HEK293 (cell line): Measurements from ENCODE around the gene HS3ST4.

Source experiments
- CTCF ChIA-PET: fragments of 350-600 bp; formaldehyde crosslinking; extraction: SDS; loops from one replicate; lab custom pipeline; 2021; ENCODE audit warnings: antibody characterized with exemption; lab: Yijun Ruan, JAX
- POLR2A ChIA-PET: fragments of 300-600 bp; formaldehyde crosslinking; extraction: SDS; loops from one replicate; lab custom pipeline; 2020; ENCODE audit warnings: antibody characterized with exemption, inconsistent platforms; lab: Yijun Ruan, JAX
- H3K27ac ChIP-seq: fragments of 200-500 bp; sonication (Bioruptor generic); 2 replicates; pipeline ENCODE4 v1.5.1; 2014; ENCODE audit warnings: low read depth, low read length, control low read depth, inconsistent platforms; ENCODE audit errors: extremely low read depth
- H3K36me3 ChIP-seq, 2 experiments: fragments of 200-500 bp in 1 of 2; sonication (Bioruptor generic) in 1 of 2; 1 replicate in 1 of 2; 2 replicates in 1 of 2; pipeline ENCODE4 v1.5.1; 2014 to 2017; ENCODE audit warnings: inconsistent platforms in 2 of 2, low read length in 2 of 2; ENCODE audit not compliant: control insufficient read depth in 2 of 2, insufficient read depth in 1 of 2
- H3K4me1 ChIP-seq: fragments of 200-500 bp; sonication (Bioruptor generic); 2 replicates; pipeline ENCODE4 v1.5.1; 2014; ENCODE audit warnings: mild to moderate bottlenecking, low read length, inconsistent platforms; ENCODE audit not compliant: control insufficient read depth, insufficient read depth
- H3K4me3 ChIP-seq: 2 replicates; pipeline ENCODE4 v1.5.1; 2011; ENCODE audit warnings: low read depth, mild to moderate bottlenecking, control low read depth, low read length, moderate library complexity
- H3K9me3 ChIP-seq: fragments of 200-500 bp; sonication (Bioruptor generic); 2 replicates; pipeline ENCODE4 v1.5.1; 2014; ENCODE audit warnings: low read depth, low read length, inconsistent platforms; ENCODE audit not compliant: control insufficient read depth, insufficient read depth
- EGR2 ChIP-seq: fragments of 450-650 bp; formaldehyde crosslinking; IDR thresholded peaks from 2 replicates; pipeline ENCODE4 v1.5.1; 2016; ENCODE audit warnings: low read depth, missing biosample characterization, missing genetic modification characterization
- FEZF1 ChIP-seq: fragments of 450-650 bp; formaldehyde crosslinking; IDR thresholded peaks from 2 replicates; pipeline ENCODE4 v1.5.1; 2016; ENCODE audit warnings: missing biosample characterization, missing genetic modification characterization
- GLI2 ChIP-seq: fragments of 450-650 bp; formaldehyde crosslinking; IDR thresholded peaks from 2 replicates; pipeline ENCODE4; 2017; ENCODE audit warnings: missing biosample characterization, missing genetic modification characterization, low read depth, borderline replicate concordance
- SP3 ChIP-seq: fragments of 450-650 bp; formaldehyde crosslinking; IDR thresholded peaks from 2 replicates; pipeline ENCODE4 v1.5.1; 2016; ENCODE audit warnings: missing biosample characterization, missing genetic modification characterization
- TCF7L2 ChIP-seq: IDR thresholded peaks from 2 replicates; pipeline ENCODE4 v1.6.1; 2011; ENCODE audit warnings: low read depth, mild to moderate bottlenecking, inconsistent platforms, low read length, moderate library complexity, borderline replicate concordance
- ZBTB21 ChIP-seq: fragments of 450-650 bp; formaldehyde crosslinking; IDR thresholded peaks from 2 replicates; pipeline ENCODE4 v1.5.1; 2017; ENCODE audit warnings: missing biosample characterization, missing genetic modification characterization
- ZNF324 ChIP-seq: fragments of 450-650 bp; formaldehyde crosslinking; IDR thresholded peaks from 2 replicates; pipeline ENCODE4 v1.5.1; 2016; ENCODE audit warnings: missing biosample characterization, missing genetic modification characterization
- ZNF423 ChIP-seq: fragments of 450-650 bp; formaldehyde crosslinking; IDR thresholded peaks from 2 replicates; pipeline ENCODE4 v1.5.1; 2016; ENCODE audit warnings: missing biosample characterization, missing genetic modification characterization
- ZNF585B ChIP-seq: fragments of 450-650 bp; formaldehyde crosslinking; IDR thresholded peaks from 2 replicates; pipeline ENCODE4 v1.5.1; 2016; ENCODE audit warnings: missing biosample characterization, missing genetic modification characterization
- ZNF623 ChIP-seq: fragments of 450-650 bp; formaldehyde crosslinking; IDR thresholded peaks from 2 replicates; pipeline ENCODE4 v1.5.1; 2016; ENCODE audit warnings: missing biosample characterization, missing genetic modification characterization
- ZNF701 ChIP-seq: fragments of 450-650 bp; formaldehyde crosslinking; IDR thresholded peaks from 2 replicates; pipeline ENCODE4 v1.5.1; 2016; ENCODE audit warnings: missing biosample characterization, missing genetic modification characterization
- ZNF830 ChIP-seq: fragments of 450-650 bp; IDR thresholded peaks from 2 replicates; pipeline ENCODE4 v1.5.0; 2018; ENCODE audit warnings: missing biosample characterization, missing genetic modification characterization, low read depth, mild to moderate bottlenecking, moderate library complexity
- ZSCAN16 ChIP-seq: fragments of 450-650 bp; formaldehyde crosslinking; IDR thresholded peaks from 2 replicates; pipeline ENCODE4 v1.5.1; 2016; ENCODE audit warnings: missing biosample characterization, missing genetic modification characterization
- TF ChIP-seq, protein P1 (sequence below): fragments of 450-650 bp; formaldehyde crosslinking; conservative IDR thresholded peaks from 2 replicates; pipeline ENCODE4 v1.5.1; 2016; ENCODE audit warnings: low read depth, missing biosample characterization, missing genetic modification characterization
- TF ChIP-seq, protein P2 (sequence below): fragments of 450-650 bp; formaldehyde crosslinking; IDR thresholded peaks from 2 replicates; pipeline ENCODE4 v1.5.1; 2016; ENCODE audit warnings: missing biosample characterization, missing genetic modification characterization
- TF ChIP-seq, protein P3 (sequence below): fragments of 450-650 bp; formaldehyde crosslinking; IDR thresholded peaks from 2 replicates; pipeline ENCODE4 v1.5.1; 2017; ENCODE audit warnings: missing biosample characterization, missing genetic modification characterization

Gene HS3ST4

DNA sequence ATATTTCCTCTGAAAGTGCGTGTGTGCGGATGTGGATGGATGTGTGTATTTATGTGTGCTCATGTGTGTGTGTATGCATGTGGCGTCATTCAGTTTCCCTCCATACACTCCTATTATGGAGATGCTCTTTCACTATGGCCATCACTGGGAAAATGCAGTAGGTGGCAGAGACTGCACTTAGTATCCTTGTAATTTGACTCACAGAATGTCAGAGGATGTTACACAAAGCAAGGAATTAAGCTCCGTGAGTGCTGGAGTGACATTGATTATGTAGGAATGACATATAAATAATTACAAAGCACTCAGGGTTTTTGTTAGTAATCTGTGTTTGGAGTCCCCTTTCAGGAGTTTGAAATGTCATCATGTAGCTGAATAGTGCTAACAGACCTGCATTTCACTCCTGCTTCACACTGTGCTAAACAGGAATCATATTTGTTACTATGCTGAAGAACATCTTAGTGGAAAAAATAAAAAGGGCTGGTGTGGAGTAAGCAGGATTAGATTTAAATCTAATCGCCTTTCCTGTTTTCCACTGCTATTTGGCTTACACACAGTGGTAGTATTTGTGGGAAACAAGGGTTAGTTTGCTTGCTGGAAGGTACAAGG lies 59.6 kb downstream of the HS3ST4 start:
- Histone ChIP-seq H3K4me3 (no peak overlapping the region), H3K4me1 (no peaks in the 10 kb centered on the region), H3K27ac (no peak overlapping the region), H3K36me3 (no peaks in the 10 kb centered on the region), H3K9me3 (no peaks in the 10 kb centered on the region)
- ChIA-PET CTCF (no interaction called here), POLR2A (no interaction called here)
- no peak for TF ChIP-seq EGR2
- TF ChIP-seq ZNF830, result no peak
- no peak for TF ChIP-seq ZSCAN16 (tag by site-specific recombination)

DNA sequence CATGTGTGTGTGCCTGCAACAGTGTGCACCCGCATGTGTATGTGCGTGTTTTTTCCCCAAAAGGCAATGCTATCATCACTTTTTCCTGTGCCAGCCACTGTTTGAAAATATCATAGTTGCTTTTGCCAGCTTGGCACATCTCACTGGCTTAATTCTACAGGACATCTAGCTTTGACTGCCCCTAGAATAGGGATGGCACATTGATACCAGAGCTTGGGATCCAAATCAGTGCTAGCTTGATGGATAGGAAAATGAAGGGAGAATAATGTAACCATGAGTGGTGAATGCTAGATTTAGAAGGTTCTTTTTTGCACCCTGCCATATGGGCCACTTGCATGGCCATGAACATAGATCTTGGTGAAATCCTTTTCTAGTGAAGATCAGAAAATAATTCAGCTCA lies 72.7 kb downstream of the HS3ST4 start:
- no peaks in the 10 kb centered on the region for H3K4me1 ChIP-seq
- no peak overlapping the region for H3K4me3 ChIP-seq
- ChIA-PET POLR2A (no interaction called here), CTCF (no interaction called here)
- TF ChIP-seq SP3 (tag by site-specific recombination), result no peak
- TF ChIP-seq, protein P1, sequence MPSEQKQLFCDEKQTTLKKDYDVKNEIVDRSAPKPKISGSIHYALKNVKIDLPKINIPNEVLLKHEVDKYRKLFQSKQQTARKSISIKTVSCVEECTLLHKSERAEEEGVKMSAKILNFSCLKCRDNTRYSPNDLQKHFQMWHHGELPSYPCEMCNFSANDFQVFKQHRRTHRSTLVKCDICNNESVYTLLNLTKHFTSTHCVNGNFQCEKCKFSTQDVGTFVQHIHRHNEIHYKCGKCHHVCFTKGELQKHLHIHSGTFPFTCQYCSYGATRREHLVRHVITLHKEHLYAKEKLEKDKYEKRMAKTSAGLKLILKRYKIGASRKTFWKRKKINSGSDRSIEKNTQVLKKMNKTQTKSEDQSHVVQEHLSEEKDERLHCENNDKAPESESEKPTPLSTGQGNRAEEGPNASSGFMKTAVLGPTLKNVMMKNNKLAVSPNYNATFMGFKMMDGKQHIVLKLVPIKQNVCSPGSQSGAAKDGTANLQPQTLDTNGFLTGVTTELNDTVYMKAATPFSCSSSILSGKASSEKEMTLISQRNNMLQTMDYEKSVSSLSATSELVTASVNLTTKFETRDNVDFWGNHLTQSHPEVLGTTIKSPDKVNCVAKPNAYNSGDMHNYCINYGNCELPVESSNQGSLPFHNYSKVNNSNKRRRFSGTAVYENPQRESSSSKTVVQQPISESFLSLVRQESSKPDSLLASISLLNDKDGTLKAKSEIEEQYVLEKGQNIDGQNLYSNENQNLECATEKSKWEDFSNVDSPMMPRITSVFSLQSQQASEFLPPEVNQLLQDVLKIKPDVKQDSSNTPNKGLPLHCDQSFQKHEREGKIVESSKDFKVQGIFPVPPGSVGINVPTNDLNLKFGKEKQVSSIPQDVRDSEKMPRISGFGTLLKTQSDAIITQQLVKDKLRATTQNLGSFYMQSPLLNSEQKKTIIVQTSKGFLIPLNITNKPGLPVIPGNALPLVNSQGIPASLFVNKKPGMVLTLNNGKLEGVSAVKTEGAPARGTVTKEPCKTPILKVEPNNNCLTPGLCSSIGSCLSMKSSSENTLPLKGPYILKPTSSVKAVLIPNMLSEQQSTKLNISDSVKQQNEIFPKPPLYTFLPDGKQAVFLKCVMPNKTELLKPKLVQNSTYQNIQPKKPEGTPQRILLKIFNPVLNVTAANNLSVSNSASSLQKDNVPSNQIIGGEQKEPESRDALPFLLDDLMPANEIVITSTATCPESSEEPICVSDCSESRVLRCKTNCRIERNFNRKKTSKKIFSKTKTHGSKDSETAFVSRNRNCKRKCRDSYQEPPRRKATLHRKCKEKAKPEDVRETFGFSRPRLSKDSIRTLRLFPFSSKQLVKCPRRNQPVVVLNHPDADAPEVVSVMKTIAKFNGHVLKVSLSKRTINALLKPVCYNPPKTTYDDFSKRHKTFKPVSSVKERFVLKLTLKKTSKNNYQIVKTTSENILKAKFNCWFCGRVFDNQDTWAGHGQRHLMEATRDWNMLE (tag by site-specific recombination), result no peak
- no peak for TF ChIP-seq FEZF1 (tag by site-specific recombination)
- TF ChIP-seq TCF7L2, result no peak
- no peak for TF ChIP-seq ZNF585B (tag by site-specific recombination)
- TF ChIP-seq ZNF701 (tag by site-specific recombination), result no peak
- no peak for TF ChIP-seq ZNF423 (tag by site-specific recombination)
- TF ChIP-seq GLI2, result no peak
- TF ChIP-seq ZNF324 (tag by site-specific recombination), result no peak
- H3K36me3 ChIP-seq, result no peaks in the 10 kb centered on the region
- no peak overlapping the region for H3K27ac ChIP-seq
- no peaks in the 10 kb centered on the region for H3K9me3 ChIP-seq

DNA sequence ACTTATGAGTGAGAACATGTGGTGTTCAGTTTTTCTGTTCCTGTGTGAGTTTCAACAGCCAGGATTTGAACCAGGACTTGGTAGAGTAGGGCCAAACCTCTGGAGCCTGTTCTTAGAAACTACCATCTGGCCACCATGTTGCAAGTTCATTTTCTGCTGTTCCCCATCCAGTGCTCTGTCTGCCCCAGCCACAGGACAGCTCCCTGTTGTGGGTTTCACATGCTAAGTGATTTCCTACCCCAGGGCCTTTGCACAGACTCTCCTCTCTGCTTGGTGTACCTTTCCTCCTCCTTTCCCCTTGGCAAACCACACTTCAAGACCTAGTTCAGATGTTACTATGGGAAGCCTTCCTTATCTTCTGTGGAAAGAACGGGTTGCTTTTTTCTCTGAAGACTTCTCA lies 79.5 kb downstream of the HS3ST4 start:
- TF ChIP-seq, protein P2, sequence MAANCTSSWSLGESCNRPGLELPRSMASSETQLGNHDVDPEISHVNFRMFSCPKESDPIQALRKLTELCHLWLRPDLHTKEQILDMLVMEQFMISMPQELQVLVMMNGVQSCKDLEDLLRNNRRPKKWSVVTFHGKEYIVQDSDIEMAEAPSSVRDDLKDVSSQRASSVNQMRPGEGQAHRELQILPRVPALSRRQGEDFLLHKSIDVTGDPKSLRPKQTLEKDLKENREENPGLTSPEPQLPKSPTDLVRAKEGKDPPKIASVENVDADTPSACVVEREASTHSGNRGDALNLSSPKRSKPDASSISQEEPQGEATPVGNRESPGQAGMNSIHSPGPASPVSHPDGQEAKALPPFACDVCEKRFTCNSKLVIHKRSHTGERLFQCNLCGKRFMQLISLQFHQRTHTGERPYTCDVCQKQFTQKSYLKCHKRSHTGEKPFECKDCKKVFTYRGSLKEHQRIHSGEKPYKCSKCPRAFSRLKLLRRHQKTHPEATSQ (tag by site-specific recombination), result no peak
- TF ChIP-seq ZNF623 (peak; percentile 38; the same call in 1 of the 2 replicates), ZBTB21 (tag by site-specific recombination) (no peak)
- TF ChIP-seq, protein P3, sequence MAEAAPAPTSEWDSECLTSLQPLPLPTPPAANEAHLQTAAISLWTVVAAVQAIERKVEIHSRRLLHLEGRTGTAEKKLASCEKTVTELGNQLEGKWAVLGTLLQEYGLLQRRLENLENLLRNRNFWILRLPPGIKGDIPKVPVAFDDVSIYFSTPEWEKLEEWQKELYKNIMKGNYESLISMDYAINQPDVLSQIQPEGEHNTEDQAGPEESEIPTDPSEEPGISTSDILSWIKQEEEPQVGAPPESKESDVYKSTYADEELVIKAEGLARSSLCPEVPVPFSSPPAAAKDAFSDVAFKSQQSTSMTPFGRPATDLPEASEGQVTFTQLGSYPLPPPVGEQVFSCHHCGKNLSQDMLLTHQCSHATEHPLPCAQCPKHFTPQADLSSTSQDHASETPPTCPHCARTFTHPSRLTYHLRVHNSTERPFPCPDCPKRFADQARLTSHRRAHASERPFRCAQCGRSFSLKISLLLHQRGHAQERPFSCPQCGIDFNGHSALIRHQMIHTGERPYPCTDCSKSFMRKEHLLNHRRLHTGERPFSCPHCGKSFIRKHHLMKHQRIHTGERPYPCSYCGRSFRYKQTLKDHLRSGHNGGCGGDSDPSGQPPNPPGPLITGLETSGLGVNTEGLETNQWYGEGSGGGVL (tag by site-specific recombination), result no peak
- Histone ChIP-seq H3K4me3 (no peak overlapping the region), H3K4me1 (no peaks in the 10 kb centered on the region), H3K36me3 (no peaks in the 10 kb centered on the region), H3K9me3 (no peaks in the 10 kb centered on the region), H3K27ac (no peak overlapping the region)
- CTCF ChIA-PET, result no interaction called here
- POLR2A ChIA-PET, result no interaction called here
